K562 (cell line): Measurements from ENCODE around the gene ASB7.

Experiments
- CAMTA2 ChIP-seq: fragments of 250-450 bp; sonication (Bioruptor Pico); conservative IDR thresholded peaks from 2 replicates; pipeline ENCODE4 v1.5.1; 2022
- NFYB ChIP-seq: IDR thresholded peaks from 2 replicates; pipeline ENCODE4 v1.6.1; 2011; ENCODE audit warnings: mild to moderate bottlenecking, moderate library complexity; ENCODE audit not compliant: insufficient read length; ENCODE audit errors: extremely low read depth
- NRF1 ChIP-seq, 2 experiments: fragments of 450-650 bp; IDR thresholded peaks in 1 of 2; conservative IDR thresholded peaks in 1 of 2; 2 replicates each; pipeline ENCODE4 v1.6.1; 2014; ENCODE audit warnings: mild to moderate bottlenecking in 2 of 2
- ZBTB8A ChIP-seq: fragments of 450-650 bp; IDR thresholded peaks from 2 replicates; pipeline ENCODE4 v1.6.1; 2018; ENCODE audit warnings: mild to moderate bottlenecking, moderate library complexity; ENCODE audit not compliant: partially characterized antibody
- ZNF431 ChIP-seq: sonication (generic); formaldehyde crosslinking; IDR thresholded peaks from 2 replicates; pipeline ENCODE4 v1.8.0; 2022; ENCODE audit warnings: mild to moderate bottlenecking, missing genetic modification reagents
- ZNF780A ChIP-seq: fragments of 250-450 bp; sonication (Bioruptor Pico); IDR thresholded peaks from 2 replicates; pipeline ENCODE4 v1.5.0; 2021; ENCODE audit warnings: mild to moderate bottlenecking
- TF ChIP-seq, protein P1 (sequence below), 3 experiments: IDR thresholded peaks in 2 of 3; conservative IDR thresholded peaks in 1 of 3; 2 replicates each; pipeline ENCODE4 v1.5.1; 2011 to 2012; ENCODE audit warnings: low read length in 3 of 3, mild to moderate bottlenecking in 3 of 3, control low read depth in 2 of 3, improper control_type of control experiment in 1 of 3, inconsistent platforms in 1 of 3, low read depth in 1 of 3, mixed read lengths in 1 of 3, moderate library complexity in 1 of 3; ENCODE audit not compliant: insufficient read depth in 2 of 3
- TF ChIP-seq, protein P2 (sequence below): sonication (generic); formaldehyde crosslinking; IDR thresholded peaks from 2 replicates; pipeline ENCODE4 v1.8.1; 2022; ENCODE audit warnings: missing genetic modification reagents

DNA sequence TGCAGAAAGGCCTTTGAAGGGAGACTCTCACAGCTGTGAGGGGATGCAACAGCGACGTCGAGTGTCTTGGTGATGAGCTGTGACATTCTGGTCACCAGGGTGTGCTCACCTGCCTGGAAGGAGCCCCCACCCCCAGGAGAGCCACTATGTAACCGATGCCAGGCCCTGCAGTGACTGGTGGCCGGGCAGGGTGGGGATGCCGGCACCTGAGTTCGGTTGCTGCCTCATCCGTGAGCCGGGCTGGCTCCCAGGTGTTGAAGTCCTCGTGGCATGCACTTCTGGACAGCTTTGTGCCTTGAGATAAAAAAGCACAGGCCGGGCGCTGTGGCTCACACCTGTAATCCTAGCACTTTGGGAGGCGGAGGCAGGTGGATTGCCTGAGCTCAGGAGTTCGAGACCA, 56.5 kb downstream of the ASB7 start:
- TF ChIP-seq, protein P1, sequence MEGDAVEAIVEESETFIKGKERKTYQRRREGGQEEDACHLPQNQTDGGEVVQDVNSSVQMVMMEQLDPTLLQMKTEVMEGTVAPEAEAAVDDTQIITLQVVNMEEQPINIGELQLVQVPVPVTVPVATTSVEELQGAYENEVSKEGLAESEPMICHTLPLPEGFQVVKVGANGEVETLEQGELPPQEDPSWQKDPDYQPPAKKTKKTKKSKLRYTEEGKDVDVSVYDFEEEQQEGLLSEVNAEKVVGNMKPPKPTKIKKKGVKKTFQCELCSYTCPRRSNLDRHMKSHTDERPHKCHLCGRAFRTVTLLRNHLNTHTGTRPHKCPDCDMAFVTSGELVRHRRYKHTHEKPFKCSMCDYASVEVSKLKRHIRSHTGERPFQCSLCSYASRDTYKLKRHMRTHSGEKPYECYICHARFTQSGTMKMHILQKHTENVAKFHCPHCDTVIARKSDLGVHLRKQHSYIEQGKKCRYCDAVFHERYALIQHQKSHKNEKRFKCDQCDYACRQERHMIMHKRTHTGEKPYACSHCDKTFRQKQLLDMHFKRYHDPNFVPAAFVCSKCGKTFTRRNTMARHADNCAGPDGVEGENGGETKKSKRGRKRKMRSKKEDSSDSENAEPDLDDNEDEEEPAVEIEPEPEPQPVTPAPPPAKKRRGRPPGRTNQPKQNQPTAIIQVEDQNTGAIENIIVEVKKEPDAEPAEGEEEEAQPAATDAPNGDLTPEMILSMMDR (IDR thresholded peaks at IDR 0.05 in 2 of 3, conservative IDR thresholded peaks at IDR 0.05 in 1 of 3; ENCODE audit: insufficient read depth in 2 of 3, low read depth in 1 of 3, low read length in 3 of 3) = no peak
- TF ChIP-seq, protein P2, sequence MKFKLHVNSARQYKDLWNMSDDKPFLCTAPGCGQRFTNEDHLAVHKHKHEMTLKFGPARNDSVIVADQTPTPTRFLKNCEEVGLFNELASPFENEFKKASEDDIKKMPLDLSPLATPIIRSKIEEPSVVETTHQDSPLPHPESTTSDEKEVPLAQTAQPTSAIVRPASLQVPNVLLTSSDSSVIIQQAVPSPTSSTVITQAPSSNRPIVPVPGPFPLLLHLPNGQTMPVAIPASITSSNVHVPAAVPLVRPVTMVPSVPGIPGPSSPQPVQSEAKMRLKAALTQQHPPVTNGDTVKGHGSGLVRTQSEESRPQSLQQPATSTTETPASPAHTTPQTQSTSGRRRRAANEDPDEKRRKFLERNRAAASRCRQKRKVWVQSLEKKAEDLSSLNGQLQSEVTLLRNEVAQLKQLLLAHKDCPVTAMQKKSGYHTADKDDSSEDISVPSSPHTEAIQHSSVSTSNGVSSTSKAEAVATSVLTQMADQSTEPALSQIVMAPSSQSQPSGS (CRISPR knock-in tag) = no peak
- TF ChIP-seq CAMTA2 (no peak), NFYB (no peak), NRF1 (conservative IDR thresholded peaks at IDR 0.05 in 1 of 2, IDR thresholded peaks at IDR 0.05 in 1 of 2) (no peak), ZNF780A (CRISPR knock-in tag) (no peak), ZNF431 (CRISPR knock-in tag) (no peak), ZBTB8A (no peak)
